NCI-H2029 treated with DMSO at 0.1 percent for 48 hours (cell line): ENCODE results near the gene SLPI.

Source experiments
- DNase-seq: peaks from one replicate; lab custom pipeline; 2025; lab: John Stamatoyannopoulos, UW

SLPI gene

GRCh38 chr20:45269754-45270270 is 15.4 kb upstream of the SLPI start:
- no peak for DNase-seq

- DNase-seq, result no peak
Measured at GRCh38 chr20:45269056-45269455, 14.7 kb upstream of the SLPI start.

- DNase-seq, result no peak
Measured at GRCh38 chr20:45268531-45268930, 14.2 kb upstream of the SLPI start.

GRCh38 chr20:45266977-45267376 is 12.6 kb upstream of the SLPI start:
- DNase-seq, result peak; percentile 22

GRCh38 chr20:45263556-45264266 is 9.3 kb upstream of the SLPI start:
- DNase-seq, result no peak

GRCh38 chr20:45258664-45259063 is 4.3 kb upstream of the SLPI start:
- no peak for DNase-seq

GRCh38 chr20:45258259-45258658 is 3.9 kb upstream of the SLPI start:
- DNase-seq, result no peak

GRCh38 chr20:45257711-45258110 is 3.3 kb upstream of the SLPI start:
- no peak for DNase-seq

- no peak for DNase-seq
Measured at GRCh38 chr20:45257161-45257560, 2.8 kb upstream of the SLPI start.

GRCh38 chr20:45253261-45253660 is 1.1 kb downstream of the SLPI start:
- no peak for DNase-seq

- no peak for DNase-seq
Measured at GRCh38 chr20:45251884-45252560, 2.3 kb downstream of the SLPI start.

GRCh38 chr20:45248609-45249008 is 5.8 kb downstream of the SLPI start:
- DNase-seq, result no peak

GRCh38 chr20:45247865-45248264 is 6.5 kb downstream of the SLPI start:
- DNase-seq, result peak; percentile 50

- DNase-seq, result no peak
Measured at GRCh38 chr20:45246109-45246508, 8.3 kb downstream of the SLPI start.

- DNase-seq, result no peak
Measured at GRCh38 chr20:45238139-45238538, 16.2 kb downstream of the SLPI start.

GRCh38 chr20:45235995-45236394 is 18.4 kb downstream of the SLPI start:
- DNase-seq, result no peak

- no peak for DNase-seq
Measured at GRCh38 chr20:45230631-45231030, 23.7 kb downstream of the SLPI start.

- peak; percentile 80 for DNase-seq
Measured at GRCh38 chr20:45229264-45230056, 24.9 kb downstream of the SLPI start.

- no peak for DNase-seq
Measured at GRCh38 chr20:45226287-45226686, 28.1 kb downstream of the SLPI start.

- peak; percentile 5 for DNase-seq
Measured at GRCh38 chr20:45223136-45223535, 31.2 kb downstream of the SLPI start.

GRCh38 chr20:45221076-45221475 is 33.3 kb downstream of the SLPI start, which contains the start of gene SEMG2:
SEMG2 (plus strand) TSS chr20:45221373; CDS start chr20:45221390, 17 bp downstream.
- no peak for DNase-seq

- DNase-seq, result no peak
Measured at GRCh38 chr20:45218636-45219035, 35.7 kb downstream of the SLPI start.

- DNase-seq, result no peak
Measured at GRCh38 chr20:45218124-45218523, 36.2 kb downstream of the SLPI start.
